ENCODE measurements around the gene MRPS7.

GRCh38 chr17:75241143-75241430 lies 20.6 kb upstream of the MRPS7 start:
- TF ChIP-seq, protein P1, sequence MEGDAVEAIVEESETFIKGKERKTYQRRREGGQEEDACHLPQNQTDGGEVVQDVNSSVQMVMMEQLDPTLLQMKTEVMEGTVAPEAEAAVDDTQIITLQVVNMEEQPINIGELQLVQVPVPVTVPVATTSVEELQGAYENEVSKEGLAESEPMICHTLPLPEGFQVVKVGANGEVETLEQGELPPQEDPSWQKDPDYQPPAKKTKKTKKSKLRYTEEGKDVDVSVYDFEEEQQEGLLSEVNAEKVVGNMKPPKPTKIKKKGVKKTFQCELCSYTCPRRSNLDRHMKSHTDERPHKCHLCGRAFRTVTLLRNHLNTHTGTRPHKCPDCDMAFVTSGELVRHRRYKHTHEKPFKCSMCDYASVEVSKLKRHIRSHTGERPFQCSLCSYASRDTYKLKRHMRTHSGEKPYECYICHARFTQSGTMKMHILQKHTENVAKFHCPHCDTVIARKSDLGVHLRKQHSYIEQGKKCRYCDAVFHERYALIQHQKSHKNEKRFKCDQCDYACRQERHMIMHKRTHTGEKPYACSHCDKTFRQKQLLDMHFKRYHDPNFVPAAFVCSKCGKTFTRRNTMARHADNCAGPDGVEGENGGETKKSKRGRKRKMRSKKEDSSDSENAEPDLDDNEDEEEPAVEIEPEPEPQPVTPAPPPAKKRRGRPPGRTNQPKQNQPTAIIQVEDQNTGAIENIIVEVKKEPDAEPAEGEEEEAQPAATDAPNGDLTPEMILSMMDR (IDR thresholded peaks at IDR 0.05): no peak
- no peak for TF ChIP-seq POLR2A (IDR thresholded peaks at IDR 0.05)
- no peak for TF ChIP-seq EP300 (IDR thresholded peaks at IDR 0.05)

All from ovary (tissue), 3 donors.